ENCODE measurements around the gene ABCA10.

Gene ABCA10

GRCh38 chr17:69230939-69231338 lies 2.3 kb upstream of the ABCA10 start:
- no peak for TF ChIP-seq CTCF (conservative IDR thresholded peaks at IDR 0.05; ENCODE audit: low read depth, low read length)
- no peak overlapping the region for H3K4me3 ChIP-seq (ENCODE audit: low read length)
- DNase-seq (ENCODE audit: low read depth) = no peak

GRCh38 chr17:69228018-69228417 lies 606 bp downstream of the ABCA10 start:
- H3K4me3 ChIP-seq (ENCODE audit: low read length) = no peak overlapping the region
- DNase-seq (ENCODE audit: low read depth) = no peak
- no peak for TF ChIP-seq CTCF (conservative IDR thresholded peaks at IDR 0.05; ENCODE audit: low read depth, low read length)

- no peak for DNase-seq (ENCODE audit: low read depth)
- no peak overlapping the region for H3K4me3 ChIP-seq (ENCODE audit: low read length)
- no peak for TF ChIP-seq CTCF (conservative IDR thresholded peaks at IDR 0.05; ENCODE audit: low read depth, low read length)
Measured at GRCh38 chr17:69227541-69227940, 1.1 kb downstream of the ABCA10 start.

- no peak overlapping the region for H3K4me3 ChIP-seq (ENCODE audit: low read length)
- DNase-seq (ENCODE audit: low read depth) = no peak
Measured at GRCh38 chr17:69223809-69224208, 4.8 kb downstream of the ABCA10 start.

GRCh38 chr17:69222707-69223258 lies 5.8 kb downstream of the ABCA10 start:
- H3K4me3 ChIP-seq (ENCODE audit: low read length) = no peak overlapping the region
- no peak for DNase-seq (ENCODE audit: low read depth)
- no peak for TF ChIP-seq CTCF (conservative IDR thresholded peaks at IDR 0.05; ENCODE audit: low read depth, low read length)

More at GRCh38 chr17:69223809-69224208, 4.8 kb downstream of the ABCA10 start:
- no peak for TF ChIP-seq CTCF (conservative IDR thresholded peaks at IDR 0.05; ENCODE audit: low read depth, low read length)

- no peak for DNase-seq (ENCODE audit: low read depth)
- no peak for TF ChIP-seq CTCF (conservative IDR thresholded peaks at IDR 0.05; ENCODE audit: low read depth, low read length)
- no peak overlapping the region for H3K4me3 ChIP-seq (ENCODE audit: low read length)
Measured at GRCh38 chr17:69220098-69220497, 8.5 kb downstream of the ABCA10 start.

GRCh38 chr17:69218986-69219385 lies 9.6 kb downstream of the ABCA10 start:
- TF ChIP-seq CTCF (conservative IDR thresholded peaks at IDR 0.05; ENCODE audit: low read depth, low read length) = no peak
- no peak overlapping the region for H3K4me3 ChIP-seq (ENCODE audit: low read length)
- DNase-seq (ENCODE audit: low read depth) = no peak
